Activated CD4-positive, alpha-beta T cell treated with anti-CD3 and anti-CD28 coated beads for 48 hours (primary cell): ENCODE measurements around the gene ALX3.
"Not testable (repeated sequence)": the region's sequence is repeated elsewhere in the genome, so short reads cannot be mapped to it uniquely, and the experiment has no call there.

Source experiments
- DNase-seq: peaks from one replicate; pipeline ENCODE4 v3.0.0-alpha.2; 2020

The ALX3 gene

GRCh38 chr1:110038271-110038670, 32.2 kb downstream of the ALX3 start:
- DNase-seq = no peak

- no peak for DNase-seq
Measured at GRCh38 chr1:110035236-110035752, 35.2 kb downstream of the ALX3 start.

GRCh38 chr1:110034451-110035235, 35.8 kb downstream of the ALX3 start, which contains the start of gene STRIP1:
TSS of gene STRIP1 (plus strand) at chr1:110034624. CDS start at chr1:110034638, 14 bp downstream.
- peak; percentile 94 for DNase-seq

GRCh38 chr1:110034040-110034450, 36.4 kb downstream of the ALX3 start:
- no peak for DNase-seq

GRCh38 chr1:110033421-110033820, 37.1 kb downstream of the ALX3 start:
- no peak for DNase-seq

GRCh38 chr1:110032327-110032726, 38.1 kb downstream of the ALX3 start:
- no peak for DNase-seq

- not testable (repeated sequence) for DNase-seq
Measured at GRCh38 chr1:110030687-110031086, 39.8 kb downstream of the ALX3 start.

- no peak for DNase-seq
Measured at GRCh38 chr1:110024613-110025012, 45.9 kb downstream of the ALX3 start.

GRCh38 chr1:110021285-110021684, 49.2 kb downstream of the ALX3 start:
- no peak for DNase-seq

GRCh38 chr1:110019770-110020169, 50.7 kb downstream of the ALX3 start:
- DNase-seq = no peak

- no peak for DNase-seq
Measured at GRCh38 chr1:110018396-110018795, 52.1 kb downstream of the ALX3 start.

- no peak for DNase-seq
Measured at GRCh38 chr1:110017792-110018191, 52.7 kb downstream of the ALX3 start.

- no peak for DNase-seq
Measured at GRCh38 chr1:110012100-110012780, 58.2 kb downstream of the ALX3 start.

GRCh38 chr1:110011527-110012041, 58.9 kb downstream of the ALX3 start:
- peak; percentile 24 for DNase-seq
